Measurements from ENCODE around the gene PPFIA2.

Gene PPFIA2

GRCh38 chr12:81542065-81543010 is 216.8 kb downstream of the PPFIA2 start:
- TF ChIP-seq EGR1 (IDR thresholded peaks at IDR 0.05) (no peak), MAX (IDR thresholded peaks at IDR 0.05) (no peak), YY1 (IDR thresholded peaks at IDR 0.05; ENCODE audit: low read depth) (no peak), TEAD4 (IDR thresholded peaks at IDR 0.05) (no peak), CREB1 (IDR thresholded peaks at IDR 0.05; ENCODE audit: low read depth) (no peak)
- TF ChIP-seq, protein P1, sequence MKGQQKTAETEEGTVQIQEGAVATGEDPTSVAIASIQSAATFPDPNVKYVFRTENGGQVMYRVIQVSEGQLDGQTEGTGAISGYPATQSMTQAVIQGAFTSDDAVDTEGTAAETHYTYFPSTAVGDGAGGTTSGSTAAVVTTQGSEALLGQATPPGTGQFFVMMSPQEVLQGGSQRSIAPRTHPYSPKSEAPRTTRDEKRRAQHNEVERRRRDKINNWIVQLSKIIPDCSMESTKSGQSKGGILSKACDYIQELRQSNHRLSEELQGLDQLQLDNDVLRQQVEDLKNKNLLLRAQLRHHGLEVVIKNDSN (IDR thresholded peaks at IDR 0.05): no peak

- TF ChIP-seq CREB1 (IDR thresholded peaks at IDR 0.05; ENCODE audit: low read depth) (no peak), MAX (IDR thresholded peaks at IDR 0.05) (no peak), NFIC (IDR thresholded peaks at IDR 0.05) (no peak), RAD21 (IDR thresholded peaks at IDR 0.05; ENCODE audit: low read depth) (no peak)
These were observed 218.0 kb downstream of the PPFIA2 start for GRCh38 chr12:81541121-81541520.

GRCh38 chr12:81539279-81539678 is 219.9 kb downstream of the PPFIA2 start:
- no peak for TF ChIP-seq MAX (IDR thresholded peaks at IDR 0.05)
- no peak for TF ChIP-seq RAD21 (IDR thresholded peaks at IDR 0.05; ENCODE audit: low read depth)
- no peak for TF ChIP-seq TCF12 (IDR thresholded peaks at IDR 0.05; ENCODE audit: low read depth)
- no peak for TF ChIP-seq EGR1 (IDR thresholded peaks at IDR 0.05)
- TF ChIP-seq REST (IDR thresholded peaks at IDR 0.05; ENCODE audit: low read depth): no peak
- TF ChIP-seq FOXM1 (IDR thresholded peaks at IDR 0.05; ENCODE audit: borderline replicate concordance, low read depth): no peak
- TF ChIP-seq CREB1 (IDR thresholded peaks at IDR 0.05; ENCODE audit: low read depth): no peak

- TF ChIP-seq CEBPB (IDR thresholded peaks at IDR 0.05): no peak
- TF ChIP-seq TAF1 (IDR thresholded peaks at IDR 0.05; ENCODE audit: low read depth): no peak
- TF ChIP-seq, protein P1 (IDR thresholded peaks at IDR 0.05): no peak
- TF ChIP-seq FOXM1 (IDR thresholded peaks at IDR 0.05; ENCODE audit: borderline replicate concordance, low read depth): no peak
- no peak for TF ChIP-seq EP300 (IDR thresholded peaks at IDR 0.05; ENCODE audit: borderline replicate concordance)
- TF ChIP-seq NFIC (IDR thresholded peaks at IDR 0.05): no peak
- TF ChIP-seq REST (IDR thresholded peaks at IDR 0.05; ENCODE audit: low read depth): no peak
These were observed 226.1 kb downstream of the PPFIA2 start for GRCh38 chr12:81533054-81533453.

DNA sequence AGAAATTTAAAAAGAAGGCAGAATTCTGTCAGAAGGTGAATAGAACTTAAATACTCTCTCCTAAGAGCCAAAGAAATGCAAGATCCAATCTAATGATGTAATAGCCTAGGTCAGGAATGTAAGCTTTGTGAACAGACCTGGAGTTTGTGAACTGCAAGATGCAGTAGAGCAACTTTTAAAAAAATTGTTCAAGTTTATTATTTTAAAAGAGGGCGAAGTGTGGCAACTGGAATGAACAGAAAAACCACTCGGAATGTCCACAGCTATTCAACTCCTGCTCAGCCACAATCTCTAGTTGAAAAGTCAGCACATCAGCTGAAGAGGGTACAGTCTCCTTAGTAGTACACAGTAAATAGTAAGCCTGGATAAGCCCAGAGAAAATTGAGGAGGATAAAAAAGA is 228.8 kb downstream of the PPFIA2 start:
- TF ChIP-seq FOXM1 (IDR thresholded peaks at IDR 0.05; ENCODE audit: borderline replicate concordance, low read depth) (no peak), NFIC (IDR thresholded peaks at IDR 0.05) (no peak), YY1 (IDR thresholded peaks at IDR 0.05; ENCODE audit: low read depth) (no peak), EGR1 (IDR thresholded peaks at IDR 0.05) (no peak), EP300 (IDR thresholded peaks at IDR 0.05; ENCODE audit: borderline replicate concordance) (no peak)
- TF ChIP-seq, protein P1 (IDR thresholded peaks at IDR 0.05): no peak
